Right renal cortex interstitium (tissue), 3 donors: ENCODE data around the gene ACOT9. TPM values are rescaled to one million over a fixed set of nuclear protein-coding genes. Genes with fewer than 3 reads are reported as not detected.
"Not testable (repeated sequence)": the region's sequence is repeated elsewhere in the genome, so short reads cannot be mapped to it uniquely, and the experiment has no call there.

Experiments used
- DNase-seq, 3 donors: peaks; one replicate each; pipeline ENCODE4 v3.0.0-alpha.2; 2013; ENCODE audit warnings: low read depth in 3 of 3, low spot score in 2 of 3
- polyA plus RNA-seq, 3 donors: library from polyadenylated mRNA; unstranded; fragments of 120-200 nt; gene quantifications; one replicate each; pipeline ENCODE4 v1.2.1, GENCODE V29; 2013; ENCODE audit not compliant: insufficient read length in 3 of 3

ACOT9 gene, protein sequence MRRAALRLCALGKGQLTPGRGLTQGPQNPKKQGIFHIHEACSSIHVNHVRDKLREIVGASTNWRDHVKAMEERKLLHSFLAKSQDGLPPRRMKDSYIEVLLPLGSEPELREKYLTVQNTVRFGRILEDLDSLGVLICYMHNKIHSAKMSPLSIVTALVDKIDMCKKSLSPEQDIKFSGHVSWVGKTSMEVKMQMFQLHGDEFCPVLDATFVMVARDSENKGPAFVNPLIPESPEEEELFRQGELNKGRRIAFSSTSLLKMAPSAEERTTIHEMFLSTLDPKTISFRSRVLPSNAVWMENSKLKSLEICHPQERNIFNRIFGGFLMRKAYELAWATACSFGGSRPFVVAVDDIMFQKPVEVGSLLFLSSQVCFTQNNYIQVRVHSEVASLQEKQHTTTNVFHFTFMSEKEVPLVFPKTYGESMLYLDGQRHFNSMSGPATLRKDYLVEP
- 10 to 100 TPM; 27.5 to 33.4 (median 32.3) TPM for polyA plus RNA-seq

DNA sequence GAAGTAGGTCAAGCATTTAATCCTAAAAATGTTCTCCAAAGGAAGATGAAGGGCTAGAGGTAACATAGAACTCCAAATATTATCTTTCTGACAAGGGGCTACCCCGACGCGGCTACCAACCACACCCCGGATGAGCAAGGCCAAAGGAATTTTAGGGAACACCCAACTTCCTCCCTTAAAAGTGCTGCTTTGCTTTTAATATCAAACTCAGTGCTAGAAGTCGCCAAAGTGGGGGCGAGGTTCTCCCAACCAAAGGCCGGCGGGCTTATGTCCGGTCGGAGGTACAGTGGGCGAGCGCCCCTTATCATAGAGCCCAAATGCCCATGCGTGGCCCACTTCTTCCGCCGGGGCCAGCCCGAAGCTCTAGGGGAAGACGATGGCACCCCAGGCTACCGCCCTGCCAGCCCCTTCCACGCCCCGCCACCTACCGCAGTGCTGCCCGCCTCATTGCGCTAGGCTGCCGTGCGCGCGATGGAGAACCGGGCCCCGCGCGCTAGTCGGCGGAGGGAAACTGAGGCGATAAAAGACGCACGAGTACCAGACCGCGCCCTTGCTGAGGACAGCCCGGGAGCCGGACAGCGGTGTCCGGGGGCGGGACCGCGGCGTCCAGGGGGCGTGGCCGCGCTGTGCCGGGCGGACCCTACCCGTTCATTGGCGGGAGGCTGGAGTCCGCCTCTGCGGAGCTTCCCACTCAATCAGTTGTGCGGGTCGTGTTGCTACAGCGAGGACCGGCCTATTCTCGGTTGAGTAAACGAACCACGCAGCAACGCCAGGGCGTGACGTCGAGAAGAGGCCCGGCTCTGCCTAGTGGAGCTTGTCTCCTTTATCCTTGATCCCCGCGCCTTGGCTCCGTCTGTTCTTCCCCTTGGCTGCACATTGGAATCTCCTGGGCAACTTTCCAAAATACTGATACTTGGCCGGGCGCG lies at the start of gene ACOT9:
Gene ACOT9 (minus strand): TSS at position 580 of the 926 bp plus-strand sequence. CDS start 132 bp downstream, at position 448.
- DNase-seq, result peak; percentile 50 to 81 (median 65)

DNA sequence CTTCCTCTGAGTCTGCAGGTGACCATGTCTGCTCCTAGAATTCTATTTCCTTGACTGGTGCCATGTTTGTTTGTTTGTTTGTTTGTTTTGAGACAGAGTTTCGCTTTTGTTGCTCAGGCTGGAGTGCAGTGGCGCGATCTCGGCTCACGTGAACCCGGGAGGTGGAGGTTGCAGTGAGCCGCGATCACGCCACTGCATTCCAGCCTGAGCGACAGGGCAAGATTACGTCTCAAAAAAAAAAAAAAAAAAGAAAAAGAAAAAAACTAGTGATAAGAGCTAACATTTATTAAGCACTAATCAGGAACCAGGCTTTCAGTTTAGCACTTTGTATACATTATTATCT lies 47.0 kb upstream of the ACOT9 start:
- DNase-seq, result no peak

DNA sequence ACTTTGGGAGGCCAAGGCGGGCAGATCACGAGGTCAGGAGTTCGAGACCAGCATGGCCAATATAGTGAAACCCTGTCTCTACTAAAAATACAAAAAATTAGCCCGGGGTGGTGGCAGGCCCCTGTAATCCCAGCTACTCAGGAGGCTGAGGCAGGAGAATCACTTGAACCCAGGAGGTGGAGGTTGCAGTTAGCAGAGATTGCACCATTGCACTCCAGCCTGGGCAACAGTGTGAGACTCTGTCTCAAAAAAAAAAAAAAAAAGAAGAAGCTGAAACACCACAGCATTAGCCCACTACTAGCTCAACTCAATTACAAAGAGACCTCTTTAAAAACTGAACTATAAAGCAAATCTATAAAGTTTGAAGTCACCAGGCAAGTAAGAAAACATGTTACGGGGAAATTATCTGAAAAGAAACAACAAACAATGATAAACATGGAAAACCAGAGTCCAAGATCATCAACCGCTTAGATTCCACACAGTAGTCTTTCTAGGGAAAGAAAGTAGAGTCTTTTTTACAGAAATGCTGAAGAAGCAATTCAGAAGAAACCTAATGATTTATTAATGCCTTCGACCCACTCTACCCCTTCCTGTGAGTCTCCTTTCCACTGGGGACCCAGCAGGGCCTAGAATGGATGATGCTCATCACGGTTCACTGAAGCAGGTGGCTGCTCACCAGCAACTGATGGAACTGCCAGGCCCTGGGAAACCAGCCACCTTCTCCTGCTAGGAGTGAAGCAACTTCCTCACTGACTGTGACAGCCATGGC lies 46.5 kb upstream of the ACOT9 start:
- no peak for DNase-seq

DNA sequence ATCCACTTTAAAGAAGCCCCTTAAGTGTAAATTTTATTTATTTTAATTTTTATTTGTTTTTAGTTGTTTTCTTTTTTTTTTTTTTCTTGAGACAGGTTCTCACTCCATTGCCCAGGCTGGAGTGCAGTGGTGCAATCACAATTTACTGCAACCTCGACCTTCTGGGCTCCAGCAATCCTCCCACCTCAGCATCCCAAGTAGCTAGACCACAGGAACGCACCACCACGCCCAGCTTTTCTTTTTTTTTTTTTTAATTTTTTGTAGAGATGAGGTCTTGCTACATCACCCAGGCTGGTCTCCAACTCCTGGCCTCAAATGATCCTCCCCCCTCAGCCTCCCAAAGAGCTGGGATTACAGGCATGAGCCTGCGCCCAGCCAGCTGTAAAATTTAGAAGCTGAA lies 45.9 kb upstream of the ACOT9 start:
- no peak for DNase-seq

DNA sequence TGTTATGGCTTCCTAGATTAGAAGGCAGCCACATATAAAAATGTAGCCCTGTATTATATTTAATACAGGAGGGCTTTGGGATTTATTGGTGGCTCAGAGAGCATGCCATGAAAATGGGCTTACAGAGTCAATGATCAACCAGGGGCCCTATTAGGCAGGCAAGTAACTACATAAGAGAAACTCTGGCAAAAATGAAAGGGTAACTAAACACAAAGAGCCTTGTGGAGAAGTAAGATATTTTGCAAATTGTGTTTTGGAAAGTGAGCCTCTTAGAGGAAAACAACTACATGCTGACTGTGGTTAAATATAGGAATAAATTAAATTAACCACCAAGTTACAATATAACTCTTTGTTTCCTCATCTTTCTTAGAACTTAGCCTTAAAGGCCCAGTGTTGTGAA lies 45.4 kb upstream of the ACOT9 start:
- no peak for DNase-seq

DNA sequence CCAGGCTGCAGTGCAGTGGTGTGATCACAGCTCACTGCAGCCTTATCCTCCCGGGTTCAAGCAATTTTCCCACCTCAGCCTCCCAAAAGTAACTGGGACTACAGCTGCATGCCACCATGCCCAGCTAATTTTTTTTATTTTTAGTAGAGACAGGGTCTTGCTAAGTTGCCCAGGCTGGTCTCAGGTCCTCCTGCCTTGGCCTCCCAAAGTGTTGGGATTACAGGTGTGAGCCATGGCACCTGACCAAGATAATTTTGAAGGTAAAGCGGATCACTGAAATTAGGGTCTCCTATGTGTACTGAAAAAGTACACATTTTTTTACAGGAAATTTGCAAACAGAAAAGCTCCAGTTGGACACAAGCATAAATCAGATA lies 44.7 kb upstream of the ACOT9 start:
- no peak for DNase-seq

DNA sequence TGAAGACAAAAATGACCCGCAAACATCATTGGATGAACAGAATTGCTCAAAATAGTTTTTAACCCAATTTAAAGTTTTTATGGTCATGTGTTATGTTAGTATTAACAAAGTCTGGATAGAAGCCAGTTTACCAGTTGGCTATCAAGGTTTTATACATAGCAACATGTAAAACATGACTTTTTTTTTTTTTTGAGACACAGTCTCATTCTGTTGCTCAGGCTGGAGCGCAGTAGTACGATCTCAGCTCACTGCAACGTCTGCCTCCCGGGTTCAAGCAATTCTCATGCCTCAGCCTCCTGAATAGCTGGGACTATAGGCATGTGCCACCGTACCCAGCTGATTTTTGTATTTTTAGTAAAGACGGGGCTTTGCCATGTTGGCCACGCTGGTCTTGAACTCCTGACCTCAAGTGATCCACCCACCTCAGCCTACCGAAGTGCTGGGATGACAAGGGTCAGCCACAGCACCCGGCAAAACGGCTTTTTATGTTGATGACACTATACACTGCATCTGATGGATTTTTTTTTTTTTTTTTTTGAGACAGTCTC lies 43.3 kb upstream of the ACOT9 start:
- DNase-seq, result no peak

DNA sequence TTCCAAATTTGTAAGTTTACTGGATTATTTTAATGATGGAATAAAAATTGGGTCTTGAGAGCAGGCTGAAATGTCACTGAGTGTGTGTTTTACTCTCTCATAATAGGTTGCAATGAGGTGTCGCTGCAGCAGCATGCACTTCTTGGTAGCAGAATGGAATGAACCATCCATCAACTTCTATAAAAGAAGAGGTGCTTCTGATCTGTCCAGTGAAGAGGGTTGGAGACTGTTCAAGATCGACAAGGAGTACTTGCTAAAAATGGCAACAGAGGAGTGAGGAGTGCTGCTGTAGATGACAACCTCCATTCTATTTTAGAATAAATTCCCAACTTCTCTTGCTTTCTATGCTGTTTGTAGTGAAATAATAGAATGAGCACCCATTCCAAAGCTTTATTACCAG lies 42.5 kb upstream of the ACOT9 start:
- DNase-seq, result no peak

DNA sequence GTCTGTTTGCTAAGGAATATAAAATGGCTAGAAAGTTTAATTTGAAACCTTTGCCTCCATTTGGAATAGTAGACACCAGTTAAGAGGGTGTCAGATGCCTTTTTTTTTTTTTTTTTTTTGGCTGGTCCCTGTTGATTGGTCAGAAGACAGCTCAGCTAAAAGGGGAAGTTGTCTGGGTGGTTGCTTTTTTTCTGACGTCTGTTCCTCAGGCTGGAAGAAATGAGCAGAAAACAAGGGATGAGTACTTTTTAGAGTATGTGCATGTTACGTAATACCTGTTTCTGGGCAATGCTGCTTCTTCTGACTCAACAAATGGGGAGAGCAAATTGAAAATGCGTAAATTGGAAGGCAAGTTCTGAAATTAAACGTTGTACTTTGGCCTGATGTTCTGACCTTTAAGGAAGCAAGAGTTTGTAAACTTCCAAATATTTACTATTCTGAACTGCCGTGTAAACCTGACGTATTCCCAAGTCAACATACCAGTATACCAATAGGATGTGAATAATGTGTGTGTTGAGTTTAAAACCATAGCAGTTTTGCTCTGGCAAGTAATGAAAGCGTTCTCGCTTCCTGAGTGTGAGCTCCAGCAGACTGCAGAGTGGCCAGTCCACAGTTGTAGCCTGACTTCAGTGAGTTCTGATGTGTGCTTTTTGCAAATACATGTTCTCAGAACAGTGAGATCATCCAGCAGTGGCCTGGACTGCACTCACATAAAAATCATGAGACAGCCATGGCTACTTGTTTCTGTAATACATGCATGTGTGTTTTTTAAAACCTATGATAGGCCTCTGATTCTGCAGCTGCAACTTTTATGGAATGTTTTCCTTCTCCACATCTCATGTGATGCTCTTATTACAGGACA lies 41.6 kb upstream of the ACOT9 start:
- no peak for DNase-seq

DNA sequence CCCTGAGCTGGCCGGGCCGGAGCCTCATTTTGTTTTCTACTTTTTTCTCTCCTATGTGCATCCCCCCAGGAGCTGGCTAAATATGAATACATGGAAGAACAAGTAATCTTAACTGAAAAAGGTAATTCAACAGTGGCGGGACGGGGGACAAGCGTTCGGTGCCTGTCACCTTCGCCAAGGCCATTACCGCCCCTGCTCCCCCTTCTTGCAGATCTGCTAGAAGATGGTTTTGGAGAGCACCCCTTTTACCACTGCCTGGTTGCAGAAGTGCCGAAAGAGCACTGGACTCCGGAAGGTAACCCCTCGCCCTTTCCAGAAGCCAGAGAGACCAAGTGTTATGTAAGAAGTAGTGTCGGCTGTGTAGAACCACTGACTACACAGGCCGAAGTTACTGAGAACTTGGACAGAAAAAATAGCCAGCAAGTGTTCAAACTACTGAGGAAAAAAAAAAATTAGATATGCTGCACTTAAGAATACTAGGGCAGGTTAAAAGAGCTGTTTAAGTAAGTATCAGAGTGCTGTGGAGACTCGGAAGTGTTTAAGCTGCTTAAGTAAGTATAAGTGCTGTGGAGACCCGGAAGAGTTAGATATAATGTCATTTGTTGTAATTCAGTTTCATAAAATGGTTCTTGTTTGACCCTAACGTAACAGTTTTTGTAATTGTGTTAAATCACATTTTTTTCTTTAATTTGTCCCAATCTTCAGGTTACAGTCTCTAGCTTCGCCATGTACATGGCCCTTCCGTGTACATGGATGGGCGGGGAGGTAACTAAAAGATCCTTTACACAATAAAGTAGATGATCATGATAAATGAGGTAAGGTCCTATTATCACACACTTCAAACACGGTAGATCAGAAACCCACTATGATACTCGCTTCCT lies 40.8 kb upstream of the ACOT9 start:
- DNase-seq, result no peak

DNA sequence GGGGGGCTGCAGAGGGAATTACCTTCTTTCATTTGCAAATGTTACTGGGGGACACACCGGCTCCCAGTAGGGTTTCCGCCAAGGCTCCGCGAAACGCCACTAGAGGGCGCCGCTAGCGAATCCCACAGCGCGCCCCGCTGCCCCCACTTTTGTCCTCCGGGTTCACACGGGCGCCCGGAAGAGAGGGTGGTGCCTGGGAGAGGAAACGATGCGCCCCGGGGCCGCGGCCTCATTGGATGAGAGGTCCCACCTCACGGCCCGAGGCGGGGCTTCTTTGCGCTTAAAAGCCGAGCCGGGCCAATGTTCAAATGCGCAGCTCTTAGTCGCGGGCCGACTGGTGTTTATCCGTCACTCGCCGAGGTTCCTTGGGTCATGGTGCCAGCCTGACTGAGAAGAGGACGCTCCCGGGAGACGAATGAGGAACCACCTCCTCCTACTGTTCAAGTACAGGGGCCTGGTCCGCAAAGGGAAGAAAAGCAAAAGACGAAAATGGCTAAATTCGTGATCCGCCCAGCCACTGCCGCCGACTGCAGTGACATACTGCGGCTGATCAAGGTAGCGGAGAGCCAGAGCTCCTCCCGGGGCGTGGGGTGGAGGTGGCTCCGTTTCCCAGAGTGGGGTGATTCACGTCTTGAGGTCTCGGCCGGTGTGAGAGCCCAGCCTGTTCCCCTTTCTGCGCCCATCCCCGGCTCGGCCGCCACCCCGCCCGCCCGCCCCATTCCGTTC lies 40.0 kb upstream of the ACOT9 start, which contains the start of gene SAT1:
Gene SAT1 (plus strand): TSS at position 311 of the 726 bp plus-strand sequence. CDS start 179 bp downstream, at position 490.
- peak in 2 of 3 donors; percentile 77 to 85 for DNase-seq

DNA sequence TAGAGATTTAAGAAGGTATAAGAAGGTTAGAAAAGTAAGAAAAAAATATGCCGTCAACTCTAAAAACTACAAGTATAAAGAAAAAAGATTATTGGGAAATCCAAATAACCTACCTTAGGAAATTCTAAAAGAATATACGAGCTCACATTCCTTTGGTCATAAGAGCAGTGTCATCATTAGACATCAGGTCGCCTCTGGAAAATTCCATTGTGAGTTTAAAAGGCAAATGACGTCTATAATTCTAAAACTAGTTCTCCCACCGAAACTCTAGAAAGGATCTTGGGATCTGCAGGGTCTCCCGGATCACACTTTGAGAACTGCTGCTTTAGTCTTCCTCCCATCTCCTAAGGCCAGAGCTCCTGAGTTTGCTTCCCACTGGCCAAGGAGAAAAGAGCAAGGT lies 39.4 kb upstream of the ACOT9 start:
- DNase-seq, result no peak

DNA sequence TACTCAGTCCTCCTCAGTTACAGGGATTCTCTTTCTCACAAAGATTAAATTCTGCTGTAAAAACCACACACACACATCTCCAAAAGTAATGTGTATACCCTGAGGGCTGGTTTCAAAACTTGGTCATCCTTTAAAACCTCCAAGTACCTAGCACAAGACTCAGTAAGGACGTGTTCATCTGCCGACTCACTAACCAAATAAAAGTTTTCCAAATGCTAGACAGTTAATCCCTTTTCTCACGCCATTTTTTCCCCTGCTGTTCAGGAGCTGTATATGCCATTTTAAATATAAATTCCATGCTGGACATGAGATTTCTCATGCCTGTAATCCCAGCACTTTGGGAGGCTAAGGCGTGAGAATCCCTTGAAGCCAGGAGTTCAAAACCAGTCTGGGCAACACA lies 35.9 kb upstream of the ACOT9 start:
- no peak for DNase-seq

DNA sequence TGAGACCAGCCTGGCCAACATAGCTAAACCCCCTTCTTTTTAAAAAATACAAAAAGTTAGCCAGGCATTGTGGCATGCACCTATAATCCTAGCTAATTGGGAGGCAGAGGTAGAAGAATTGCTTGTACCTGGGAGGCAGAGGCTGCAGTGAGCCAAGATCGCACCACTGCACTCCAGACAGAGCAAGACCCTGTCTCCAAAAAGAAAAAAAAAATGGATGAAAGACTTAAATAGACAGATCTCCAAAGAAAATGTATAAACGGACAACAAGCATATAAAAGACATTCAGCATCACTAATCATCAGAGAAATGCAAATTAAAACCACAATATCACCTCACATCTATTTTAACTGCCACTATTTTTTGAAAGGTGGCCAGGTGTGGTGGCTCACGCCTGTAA lies 33.3 kb upstream of the ACOT9 start:
- DNase-seq, result no peak

DNA sequence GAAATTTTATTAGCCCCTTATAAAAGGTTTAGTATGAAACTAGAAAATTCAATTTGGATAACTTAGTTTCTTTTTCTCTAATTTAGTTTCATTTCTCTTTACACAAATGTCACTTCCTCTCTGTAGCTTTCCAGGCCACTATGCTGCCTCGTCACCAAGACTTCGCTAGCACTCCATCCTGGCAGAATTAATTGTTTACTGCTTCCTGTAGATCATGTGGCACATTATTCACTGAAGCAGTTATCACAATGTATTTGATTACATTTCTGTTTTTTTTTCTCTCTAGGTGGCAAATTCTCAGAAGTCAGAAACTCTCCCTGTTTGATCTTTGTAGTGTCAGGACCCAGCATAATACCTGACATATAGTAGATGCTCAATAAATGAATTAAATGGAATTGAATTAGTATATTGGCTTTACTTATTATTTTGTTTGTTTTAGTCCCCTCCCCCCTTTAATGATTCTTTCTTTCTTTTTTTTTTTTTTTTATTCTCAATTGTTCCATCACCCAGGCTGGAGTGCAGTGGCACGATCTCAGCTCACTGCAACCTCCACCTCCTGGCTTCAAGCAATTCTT lies 30.6 kb upstream of the ACOT9 start:
- DNase-seq, result no peak

DNA sequence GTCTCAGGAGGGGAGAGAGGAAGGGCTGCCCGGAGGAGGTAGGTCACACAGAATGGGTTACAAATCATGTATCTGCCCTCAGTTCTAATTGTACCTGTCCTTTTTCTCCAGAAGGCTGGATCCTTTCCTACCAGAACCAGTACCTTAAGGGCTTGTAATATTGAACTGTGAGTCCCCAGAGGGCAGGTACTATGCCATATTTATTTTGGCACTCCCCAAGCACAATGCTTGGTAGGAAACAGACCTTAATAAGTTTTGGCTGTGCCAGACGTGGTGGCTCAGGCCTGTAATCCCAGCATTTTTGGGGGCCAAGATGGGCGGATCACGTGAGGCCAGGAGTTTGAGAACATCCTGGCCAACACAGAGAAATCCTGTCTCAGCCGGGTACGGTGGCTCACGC lies 28.0 kb upstream of the ACOT9 start:
- not testable (repeated sequence) for DNase-seq

DNA sequence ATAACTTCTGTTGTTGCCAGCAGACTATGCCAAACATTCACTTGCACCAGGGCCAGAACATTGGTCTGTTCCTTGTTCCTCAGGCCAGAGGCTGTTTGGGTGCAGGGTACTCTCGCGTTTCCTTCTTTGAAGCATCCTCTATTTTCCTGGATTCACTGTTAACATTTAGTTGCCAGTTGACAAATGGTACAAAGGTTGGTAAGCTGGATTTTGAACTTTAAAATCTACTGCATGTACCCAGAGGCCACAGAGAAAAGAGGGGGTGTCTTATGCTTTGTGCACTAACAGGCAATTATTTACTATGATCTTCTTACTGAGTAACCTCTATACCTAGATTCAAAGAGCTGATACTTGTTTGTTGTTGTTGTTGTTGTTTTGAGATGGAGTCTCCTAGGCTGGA lies 27.1 kb upstream of the ACOT9 start:
- no peak for DNase-seq
